HepG2 (cell line): ENCODE data around the gene INKA2. TPM values are rescaled to one million over a fixed set of nuclear protein-coding genes. Genes with fewer than 3 reads are reported as not detected.

Source experiments
- ATAC-seq: fragments of 200-7000 bp; cut with Tn5 transposase; 3 replicates; pipeline ENCODE4 v1.9.1; 2020; ENCODE audit warnings: mild to moderate bottlenecking, moderate library complexity
- BruUV-seq: library from RNA; stranded (reverse); fragments of 400-500 nt; replicated peaks from 2 replicates; lab custom pipeline; 2021; lab: Mats Ljungman, UMichigan
- CTCF ChIA-PET: fragments of 300-600 bp; formaldehyde crosslinking; extraction: SDS; loops from one replicate; lab custom pipeline; 2021; ENCODE audit warnings: low total read pairs, inconsistent platforms, low intra/inter-chr PET ratio; lab: Yijun Ruan, JAX
- POLR2A ChIA-PET: fragments of 350-600 bp; sonication (Branson Sonifier 250); formaldehyde crosslinking; loops from one replicate; lab custom pipeline; 2020; ENCODE audit warnings: antibody characterized with exemption, inconsistent platforms; lab: Yijun Ruan, JAX
- DNase-seq: peaks from one replicate; pipeline ENCODE4 v3.0.0-alpha.2; 2015; ENCODE audit warnings: low spot score
- FAIRE-seq: peaks from 3 replicates; lab custom pipeline; 2011; peaks lifted over from hg19 to GRCh38; lab: Jason Lieb, UNC
- H2AFZ ChIP-seq: one replicate; pipeline ENCODE4 v1.6.1; 2011; ENCODE audit warnings: low read length, inconsistent platforms
- H3K27ac ChIP-seq: fragments of 300-600 bp; 3 replicates; pipeline ENCODE4 v1.8.0; 2011; ENCODE audit warnings: mixed run types, mild to moderate bottlenecking, mixed read lengths, low read length, inconsistent platforms; ENCODE audit not compliant: insufficient read depth; ENCODE audit errors: extremely low read length
- H3K27me3 ChIP-seq, 2 experiments: fragments of 200-600 bp in 1 of 2; 2 replicates in 1 of 2; 3 replicates in 1 of 2; pipeline versions ENCODE4 v1.6.0 to v1.8.0; 2011; ENCODE audit warnings: low read length in 2 of 2, mild to moderate bottlenecking in 2 of 2, moderate library complexity in 2 of 2, inconsistent platforms in 1 of 2; ENCODE audit not compliant: insufficient read depth in 2 of 2, control insufficient read depth in 1 of 2
- H3K36me3 ChIP-seq, 2 experiments: fragments of 200-600 bp in 1 of 2; replicated peaks in 1 of 2; 2 replicates in 1 of 2; 3 replicates in 1 of 2; pipeline versions ENCODE4 v1.5.1 to v1.8.0; 2011; ENCODE audit warnings: low read length in 2 of 2, inconsistent platforms in 1 of 2; ENCODE audit not compliant: insufficient read depth in 2 of 2, control insufficient read depth in 1 of 2
- H3K4me1 ChIP-seq: 2 replicates; pipeline ENCODE4 v1.5.1; 2012; ENCODE audit warnings: low read length, inconsistent platforms; ENCODE audit not compliant: insufficient read depth
- H3K4me2 ChIP-seq: 2 replicates; pipeline ENCODE4 v1.6.0; 2011; ENCODE audit warnings: low read depth, low read length, inconsistent platforms
- H3K4me3 ChIP-seq, 3 experiments: fragments of 200-600 bp in 1 of 3; sonication (generic), shearing (Covaris generic) in 1 of 3; replicated peaks in 1 of 3; 2 replicates each; pipeline ENCODE4 v1.5.1; 2011 to 2016; ENCODE audit warnings: low read length in 3 of 3, inconsistent platforms in 2 of 3, low read depth in 2 of 3, mild to moderate bottlenecking in 2 of 3, control low read depth in 1 of 3, mixed read lengths in 1 of 3; ENCODE audit not compliant: insufficient read depth in 1 of 3
- H3K79me2 ChIP-seq: one replicate; pipeline ENCODE4 v1.6.1; 2011; ENCODE audit warnings: low read length, inconsistent platforms; ENCODE audit not compliant: insufficient read depth
- H3K9ac ChIP-seq: 2 replicates; pipeline ENCODE4 v1.6.0; 2011; ENCODE audit warnings: mild to moderate bottlenecking, low read depth, low read length, inconsistent platforms; ENCODE audit not compliant: insufficient read depth
- H3K9me3 ChIP-seq: 2 replicates; pipeline ENCODE4 v1.5.1; 2012; ENCODE audit warnings: mild to moderate bottlenecking, low read length
- H4K20me1 ChIP-seq: 2 replicates; pipeline ENCODE4 v1.6.0; 2011; ENCODE audit warnings: inconsistent platforms, mild to moderate bottlenecking, low read length, moderate library complexity; ENCODE audit not compliant: insufficient read depth
- AKAP8 ChIP-seq: sonication (generic); formaldehyde crosslinking; IDR thresholded peaks from 2 replicates; pipeline ENCODE4 v1.5.1; 2020; ENCODE audit warnings: mild to moderate bottlenecking, missing genetic modification reagents
- MAZ ChIP-seq, 2 experiments: sonication (generic) in 1 of 2; formaldehyde crosslinking in 1 of 2; IDR thresholded peaks; 2 replicates each; pipeline versions ENCODE4 v1.5.0 to v1.6.1; 2012 to 2020; ENCODE audit warnings: low read depth in 2 of 2, mild to moderate bottlenecking in 2 of 2, borderline replicate concordance in 1 of 2, improper control_type of control experiment in 1 of 2, low read length in 1 of 2, missing genetic modification reagents in 1 of 2, moderate library complexity in 1 of 2
- NAIF1 ChIP-seq: sonication (generic); formaldehyde crosslinking; IDR thresholded peaks from 2 replicates; pipeline ENCODE4 v1.5.0; 2020; ENCODE audit warnings: mild to moderate bottlenecking, missing genetic modification reagents, borderline replicate concordance
- PRPF4 ChIP-seq: fragments of 200-400 bp; formaldehyde crosslinking; IDR thresholded peaks from 2 replicates; pipeline ENCODE4 v1.6.1; 2016; ENCODE audit warnings: low read length, low read depth; ENCODE audit not compliant: poor library complexity, severe bottlenecking
- U2AF1 ChIP-seq: fragments of 200-400 bp; formaldehyde crosslinking; optimal IDR thresholded peaks from 2 replicates; pipeline ENCODE3; 2017; ENCODE audit warnings: mild to moderate bottlenecking, low read depth, low read length
- ZBTB42 ChIP-seq: sonication (generic); formaldehyde crosslinking; IDR thresholded peaks from 2 replicates; pipeline ENCODE4 v1.5.0; 2020; ENCODE audit warnings: mild to moderate bottlenecking, missing genetic modification reagents
- ZMAT3 ChIP-seq: sonication (generic); formaldehyde crosslinking; conservative IDR thresholded peaks from 2 replicates; pipeline ENCODE4 v1.7.0; 2021; ENCODE audit warnings: missing genetic modification reagents
- ZNF136 ChIP-seq: sonication (generic); formaldehyde crosslinking; IDR thresholded peaks from 2 replicates; pipeline ENCODE4 v1.8.1; 2022; ENCODE audit warnings: low read depth, mild to moderate bottlenecking, moderate library complexity, missing genetic modification reagents
- WGBS: methylation state at CpG from one replicate; pipeline ENCODE4 v1.1.6; 2017; ENCODE audit warnings: low lambda C conversion rate; 5-methylcytosine and 5-hydroxymethylcytosine counted together
- in situ Hi-C: cut with HindIII; loops from 2 replicates; pipeline ENCODE4 v1.10.0; 2017; ENCODE audit warnings: low pct_unique_long_range_greater_than_20kb; ENCODE audit not compliant: extremely low pct_ligation_motif_present
- intact Hi-C: fragments of 100-400 bp; cut with micrococcal nuclease; formaldehyde crosslinking; loops from one replicate; pipeline ENCODE4 v1.10.0; 2022; ENCODE audit not compliant: unreplicated experiment
- polyA plus RNA-seq, 8 experiments: library from polyadenylated mRNA; depleted of rRNA in 3 of 8; stranded (reverse) in 7 of 8; unstranded in 1 of 8; fragments of >200 nt; fragmentation: Illumina TruSeq in 4 of 8; extraction: Trizol in 4 of 8; gene quantifications; 2 replicates each; pipeline versions ENCODE4 v1.2.1 to v1.2.3, GENCODE V29; 2011 to 2016; ENCODE audit warnings: low read depth in 4 of 8, missing spikeins in 1 of 8, mixed read lengths in 1 of 8; ENCODE audit not compliant: insufficient read depth in 1 of 8
- total RNA-seq, 5 experiments: library from RNA; depleted of rRNA; stranded (reverse); fragments of >200 nt; fragmentation: Illumina TruSeq; extraction: Trizol; gene quantifications; 2 replicates each; pipeline ENCODE4 v1.2.3, GENCODE V29; 2016; ENCODE audit warnings: low read depth in 1 of 5
- TF ChIP-seq, protein P1 (sequence below): sonication (generic); formaldehyde crosslinking; IDR thresholded peaks from 2 replicates; pipeline ENCODE4 v1.4.0; 2020; ENCODE audit warnings: mild to moderate bottlenecking, low read depth, missing genetic modification reagents
- TF ChIP-seq, protein P2 (sequence below): sonication (generic); formaldehyde crosslinking; IDR thresholded peaks from 2 replicates; pipeline ENCODE4 v1.4.0; 2020; ENCODE audit warnings: missing genetic modification reagents, borderline replicate concordance

INKA2 gene
- total and polyA plus RNA-seq, 2 of the 13 experiments (the other 11 are each of a cell fraction or from before 2014, with no cell fraction given) = 2.6 to 4.6 TPM

DNA sequence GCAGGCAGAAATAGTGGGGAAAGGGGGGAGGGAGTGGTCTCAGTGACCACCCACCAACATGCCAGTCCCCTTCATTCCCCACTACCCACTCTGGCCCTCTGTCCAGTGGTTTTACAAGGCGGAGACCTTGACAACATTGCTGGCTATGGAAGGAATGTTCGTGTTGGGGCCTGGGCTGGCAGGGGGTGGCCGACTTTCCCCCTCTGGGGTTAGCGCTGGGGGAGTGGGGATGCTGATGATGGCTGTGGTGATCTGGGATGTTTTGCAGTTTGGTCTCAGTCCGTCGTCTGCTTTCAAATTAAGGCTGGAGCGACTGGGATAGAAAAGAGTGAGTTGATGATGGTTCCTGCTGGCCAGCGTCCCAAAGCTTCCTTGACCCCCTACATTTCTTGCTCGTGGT, 36.8 kb upstream of the INKA2 start:
- Histone ChIP-seq H3K4me2 (no peak overlapping the region), H4K20me1 (no peaks in the 10 kb centered on the region), H3K27me3 (no peaks in the 10 kb centered on the region; a peak in 1 of 5 replicates), H3K4me1 (peaks cover 11% of the 10 kb centered on the region; the same call in 1 of the 2 replicates), H3K9me3 (no peaks in the 10 kb centered on the region), H3K4me3 (no peak overlapping the region), H2AFZ (no peak overlapping the region), H3K36me3 (no peaks in the 10 kb centered on the region), H3K27ac (no peak overlapping the region), H3K79me2 (no peaks in the 10 kb centered on the region), H3K9ac (no peak overlapping the region)
- no peak for ATAC-seq
- in situ Hi-C loops = no loop called here
- POLR2A ChIA-PET = no interaction called here
- TF ChIP-seq, protein P1, sequence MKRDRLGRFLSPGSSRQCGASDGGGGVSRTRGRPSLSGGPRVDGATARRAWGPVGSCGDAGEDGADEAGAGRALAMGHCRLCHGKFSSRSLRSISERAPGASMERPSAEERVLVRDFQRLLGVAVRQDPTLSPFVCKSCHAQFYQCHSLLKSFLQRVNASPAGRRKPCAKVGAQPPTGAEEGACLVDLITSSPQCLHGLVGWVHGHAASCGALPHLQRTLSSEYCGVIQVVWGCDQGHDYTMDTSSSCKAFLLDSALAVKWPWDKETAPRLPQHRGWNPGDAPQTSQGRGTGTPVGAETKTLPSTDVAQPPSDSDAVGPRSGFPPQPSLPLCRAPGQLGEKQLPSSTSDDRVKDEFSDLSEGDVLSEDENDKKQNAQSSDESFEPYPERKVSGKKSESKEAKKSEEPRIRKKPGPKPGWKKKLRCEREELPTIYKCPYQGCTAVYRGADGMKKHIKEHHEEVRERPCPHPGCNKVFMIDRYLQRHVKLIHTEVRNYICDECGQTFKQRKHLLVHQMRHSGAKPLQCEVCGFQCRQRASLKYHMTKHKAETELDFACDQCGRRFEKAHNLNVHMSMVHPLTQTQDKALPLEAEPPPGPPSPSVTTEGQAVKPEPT = no peak
- no peak for TF ChIP-seq ZBTB42 (CRISPR knock-in tag)
- no peak for TF ChIP-seq NAIF1 (CRISPR knock-in tag)
- TF ChIP-seq ZMAT3 (CRISPR knock-in tag) = no peak
- TF ChIP-seq AKAP8 (CRISPR knock-in tag) = no peak
- intact Hi-C loops = no loop called here
- no peak for DNase-seq
- CTCF ChIA-PET = no interaction called here
- no TSS peak for BruUV-seq
- 49% methylated on average over 9 of the region's 9 CpGs for WGBS
- no peak for FAIRE-seq

DNA sequence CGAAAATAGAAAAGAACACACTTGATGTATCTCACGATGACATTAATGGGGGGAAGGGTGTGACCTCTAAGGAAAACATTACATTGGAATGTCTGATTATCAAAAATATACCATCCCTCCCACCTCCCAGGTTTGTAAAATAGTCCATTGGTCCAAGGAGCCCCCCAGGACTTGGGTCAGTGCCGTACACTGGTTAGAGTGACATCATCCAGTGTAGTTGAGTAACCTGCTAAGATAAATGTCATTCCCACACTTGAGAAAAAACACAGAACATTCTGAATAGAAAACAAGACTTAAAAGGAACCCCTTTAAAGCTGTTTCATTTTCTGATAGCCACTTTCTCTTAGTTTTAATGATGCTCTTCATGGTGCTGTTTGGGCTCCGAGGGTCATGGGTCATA, 31.7 kb upstream of the INKA2 start:
- Histone ChIP-seq H3K27ac (no peak overlapping the region), H3K9me3 (no peaks in the 10 kb centered on the region), H3K4me1 (peaks cover 12% of the 10 kb centered on the region; the same call in 1 of the 2 replicates), H2AFZ (no peak overlapping the region), H3K27me3 (no peaks in the 10 kb centered on the region), H3K36me3 (peaks cover 6 to 11% of the 10 kb centered on the region in 2 experiments; a peak in 3 of 5 replicates), H3K4me3 (no peak overlapping the region), H4K20me1 (no peaks in the 10 kb centered on the region), H3K9ac (no peak overlapping the region), H3K79me2 (no peaks in the 10 kb centered on the region), H3K4me2 (no peak overlapping the region)
- FAIRE-seq = no peak
- ATAC-seq = no peak
- in situ Hi-C loops (no loop called here), intact Hi-C loops (no loop called here)
- BruUV-seq = no TSS peak
- ChIA-PET CTCF (no interaction called here), POLR2A (no interaction called here)
- 94% methylated on average over 4 of the region's 4 CpGs for WGBS
- DNase-seq = no peak
- no peak for TF ChIP-seq MAZ (IDR thresholded peaks at IDR 0.05; ENCODE audit: borderline replicate concordance, low read depth, low read length)
- TF ChIP-seq MAZ (CRISPR knock-in tag; IDR thresholded peaks at IDR 0.05; ENCODE audit: low read depth) = no peak
- TF ChIP-seq, protein P2, sequence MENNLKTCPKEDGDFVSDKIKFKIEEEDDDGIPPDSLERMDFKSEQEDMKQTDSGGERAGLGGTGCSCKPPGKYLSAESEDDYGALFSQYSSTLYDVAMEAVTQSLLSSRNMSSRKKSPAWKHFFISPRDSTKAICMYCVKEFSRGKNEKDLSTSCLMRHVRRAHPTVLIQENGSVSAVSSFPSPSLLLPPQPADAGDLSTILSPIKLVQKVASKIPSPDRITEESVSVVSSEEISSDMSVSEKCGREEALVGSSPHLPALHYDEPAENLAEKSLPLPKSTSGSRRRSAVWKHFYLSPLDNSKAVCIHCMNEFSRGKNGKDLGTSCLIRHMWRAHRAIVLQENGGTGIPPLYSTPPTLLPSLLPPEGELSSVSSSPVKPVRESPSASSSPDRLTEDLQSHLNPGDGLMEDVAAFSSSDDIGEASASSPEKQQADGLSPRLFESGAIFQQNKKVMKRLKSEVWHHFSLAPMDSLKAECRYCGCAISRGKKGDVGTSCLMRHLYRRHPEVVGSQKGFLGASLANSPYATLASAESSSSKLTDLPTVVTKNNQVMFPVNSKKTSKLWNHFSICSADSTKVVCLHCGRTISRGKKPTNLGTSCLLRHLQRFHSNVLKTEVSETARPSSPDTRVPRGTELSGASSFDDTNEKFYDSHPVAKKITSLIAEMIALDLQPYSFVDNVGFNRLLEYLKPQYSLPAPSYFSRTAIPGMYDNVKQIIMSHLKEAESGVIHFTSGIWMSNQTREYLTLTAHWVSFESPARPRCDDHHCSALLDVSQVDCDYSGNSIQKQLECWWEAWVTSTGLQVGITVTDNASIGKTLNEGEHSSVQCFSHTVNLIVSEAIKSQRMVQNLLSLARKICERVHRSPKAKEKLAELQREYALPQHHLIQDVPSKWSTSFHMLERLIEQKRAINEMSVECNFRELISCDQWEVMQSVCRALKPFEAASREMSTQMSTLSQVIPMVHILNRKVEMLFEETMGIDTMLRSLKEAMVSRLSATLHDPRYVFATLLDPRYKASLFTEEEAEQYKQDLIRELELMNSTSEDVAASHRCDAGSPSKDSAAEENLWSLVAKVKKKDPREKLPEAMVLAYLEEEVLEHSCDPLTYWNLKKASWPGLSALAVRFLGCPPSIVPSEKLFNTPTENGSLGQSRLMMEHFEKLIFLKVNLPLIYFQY (CRISPR knock-in tag) = no peak
- no peak for TF ChIP-seq PRPF4
- TF ChIP-seq U2AF1 = no peak
- no peak for TF ChIP-seq ZNF136 (CRISPR knock-in tag)
